Activated CD4-positive, alpha-beta T cell treated with anti-CD3 and anti-CD28 coated beads, Interleukin-2, amount 50 U/mL, for 1 hour (primary cell): ENCODE data around the gene MRPL44.

Source experiments
- DNase-seq: peaks from one replicate; pipeline ENCODE4 v3.0.0-alpha.2; 2020

MRPL44 gene

GRCh38 chr2:224011837-224012236, 54.6 kb downstream of the MRPL44 start:
- DNase-seq, result no peak

- no peak for DNase-seq
These were observed 57.1 kb downstream of the MRPL44 start for GRCh38 chr2:224014336-224014735.

DNA sequence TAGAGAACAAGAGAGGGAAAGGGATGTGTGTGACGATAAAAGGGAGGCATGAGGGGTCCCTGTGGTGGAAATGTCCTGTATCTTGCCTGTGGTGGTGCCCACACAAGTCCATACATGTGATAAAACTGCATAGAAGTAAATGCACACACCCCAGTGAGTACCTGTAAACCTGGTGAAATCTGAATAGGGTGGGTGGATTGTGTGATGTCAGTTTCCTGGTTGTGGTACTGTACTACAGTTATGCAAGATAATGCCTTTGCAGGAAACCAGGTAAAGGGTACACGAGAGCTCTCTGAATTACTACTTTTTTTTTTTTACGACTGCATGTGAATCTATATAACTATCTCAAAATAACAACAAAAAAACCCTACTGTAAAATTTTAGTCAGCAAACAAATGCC, 59.7 kb downstream of the MRPL44 start:
- DNase-seq, result no peak
